HG03095 (cell line): Measurements from ENCODE around the gene C1QTNF6.

Experiments
- ATAC-seq: cut with Tn5 transposase; IDR thresholded peaks from one replicate; pipeline ENCODE4 v1.9.1; 2021; ENCODE audit warnings: moderate library complexity; ENCODE audit not compliant: unreplicated experiment

The C1QTNF6 gene

GRCh38 chr22:37146507-37147180, 41.4 kb downstream of the C1QTNF6 start:
- no peak for ATAC-seq

- no peak for ATAC-seq
These were observed 42.0 kb downstream of the C1QTNF6 start for GRCh38 chr22:37146051-37146385.

GRCh38 chr22:37145180-37146050, 42.6 kb downstream of the C1QTNF6 start:
- ATAC-seq = no peak

GRCh38 chr22:37144180-37144554, 43.9 kb downstream of the C1QTNF6 start:
- ATAC-seq = no peak

- ATAC-seq = no peak
These were observed 46.1 kb downstream of the C1QTNF6 start for GRCh38 chr22:37141971-37142370.

GRCh38 chr22:37141476-37141875, 46.6 kb downstream of the C1QTNF6 start:
- ATAC-seq = no peak

GRCh38 chr22:37140686-37141323, 47.2 kb downstream of the C1QTNF6 start:
- no peak for ATAC-seq

GRCh38 chr22:37139762-37140161, 48.3 kb downstream of the C1QTNF6 start:
- ATAC-seq = no peak

- ATAC-seq = no peak
These were observed 49.0 kb downstream of the C1QTNF6 start for GRCh38 chr22:37138849-37139561.

GRCh38 chr22:37137903-37138665, 50.0 kb downstream of the C1QTNF6 start:
- no peak for ATAC-seq

- ATAC-seq = no peak
These were observed 50.9 kb downstream of the C1QTNF6 start for GRCh38 chr22:37137131-37137530.

GRCh38 chr22:37135023-37135422, 53.0 kb downstream of the C1QTNF6 start:
- ATAC-seq = no peak

GRCh38 chr22:37133304-37134018, 54.6 kb downstream of the C1QTNF6 start:
- no peak for ATAC-seq

GRCh38 chr22:37132773-37133172, 55.3 kb downstream of the C1QTNF6 start:
- ATAC-seq = no peak
